ENCODE measurements around the gene RNF112.
"Not testable (repeated sequence)": the region's sequence is repeated elsewhere in the genome, so short reads cannot be mapped to it uniquely, and the experiment has no call there.

DNA sequence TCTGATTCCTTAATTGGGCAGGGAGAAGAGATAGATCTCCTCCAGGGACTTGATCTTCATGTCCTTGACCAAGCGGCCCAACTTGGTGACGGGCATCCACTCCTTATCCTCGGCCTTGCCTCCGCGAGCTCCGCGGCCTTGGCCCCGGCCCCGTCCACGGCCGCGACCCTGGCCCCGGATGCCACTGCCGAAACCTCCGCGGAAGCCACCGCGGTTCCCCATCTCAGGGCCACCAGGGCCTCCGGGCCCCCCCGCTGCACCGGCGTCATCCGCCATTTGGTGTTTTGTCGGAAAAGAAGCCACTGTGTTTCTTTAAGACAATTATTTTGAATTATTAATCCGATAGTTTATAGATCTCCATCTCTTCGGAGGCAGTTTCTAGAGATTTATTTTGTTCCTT, 35.5 kb downstream of the RNF112 start:
- not testable (repeated sequence) for TF ChIP-seq POLR2A, POLR2AphosphoS5 (IDR thresholded peaks at IDR 0.05; ENCODE audit: low read depth, low read length)

Measured in GM12892 (cell line).